HCT116 (cell line): Measurements from ENCODE around the gene NTHL1. TPM values are rescaled to one million over a fixed set of nuclear protein-coding genes. Genes with fewer than 3 reads are reported as not detected.

Experiments
- ATAC-seq: fragments of 200-7000 bp; cut with Tn5 transposase; 2 replicates; pipeline ENCODE4 v1.9.1; 2020; ENCODE audit warnings: mild to moderate bottlenecking, moderate library complexity
- BruUV-seq: library from RNA; stranded (reverse); fragments of 400-500 nt; replicated peaks from 2 replicates; lab custom pipeline; 2021; lab: Mats Ljungman, UMichigan
- CTCF ChIA-PET: fragments of 300-600 bp; sonication (Branson Sonifier 250); formaldehyde crosslinking; loops from one replicate; lab custom pipeline; 2021; ENCODE audit warnings: antibody characterized with exemption; lab: Charles Lee
- POLR2A ChIA-PET: fragments of 300-600, 350-600 bp; sonication (Branson Sonifier 250); formaldehyde crosslinking; loops from one replicate; lab custom pipeline; 2021; ENCODE audit warnings: antibody characterized with exemption; lab: Charles Lee
- RAD21 ChIA-PET, 2 experiments: fragments of 300-600 bp; sonication (Branson Sonifier 250); formaldehyde crosslinking; loops; one replicate each; lab custom pipeline; 2023; ENCODE audit warnings: low total read pairs in 2 of 2; ENCODE audit not compliant: uncharacterized antibody in 2 of 2, unreplicated experiment in 2 of 2, low non-redundant PET in 1 of 2; lab: Charles Lee
- DNase-seq: peaks from one replicate; pipeline ENCODE4 v3.0.0-alpha.2; 2010; ENCODE audit warnings: low read depth, low spot score
- H2AFZ ChIP-seq: fragments of 200-600 bp; shearing (Covaris generic), sonication (generic); 2 replicates; pipeline ENCODE4 v1.6.1; 2017; ENCODE audit warnings: low read depth, mixed run types, mixed read lengths, antibody characterized with exemption, low read length; ENCODE audit not compliant: poor library complexity, severe bottlenecking
- H3K27ac ChIP-seq: 2 replicates; pipeline ENCODE4 v1.5.1; 2012; ENCODE audit warnings: low read depth, low read length
- H3K27me3 ChIP-seq: fragments of 200-600 bp; sonication (generic); 2 replicates; pipeline ENCODE4 v1.6.1; 2016; ENCODE audit warnings: mixed run types, low read length, mixed read lengths; ENCODE audit not compliant: insufficient read depth
- H3K36me3 ChIP-seq, 2 experiments: fragments of 200-500 bp in 1 of 2; fragments of 200-600 bp in 1 of 2; sonication (Bioruptor generic) in 1 of 2; sonication (generic) in 1 of 2; 2 replicates each; pipeline versions ENCODE4 v1.5.1 to v1.6.1; 2014 to 2016; ENCODE audit warnings: low read length in 2 of 2, inconsistent platforms in 1 of 2, mixed read lengths in 1 of 2, mixed run types in 1 of 2; ENCODE audit not compliant: insufficient read depth in 2 of 2, control insufficient read depth in 1 of 2
- H3K4me1 ChIP-seq, 2 experiments: fragments of 200-600 bp in 1 of 2; sonication (generic) in 1 of 2; 2 replicates each; pipeline versions ENCODE4 v1.5.1 to v1.6.1; 2012 to 2017; ENCODE audit warnings: low read length in 2 of 2, inconsistent platforms in 1 of 2, mild to moderate bottlenecking in 1 of 2, mixed read lengths in 1 of 2, mixed run types in 1 of 2, moderate library complexity in 1 of 2; ENCODE audit not compliant: insufficient read depth in 2 of 2, control insufficient read depth in 1 of 2
- H3K4me2 ChIP-seq: fragments of 200-600 bp; sonication (generic); 2 replicates; pipeline ENCODE4 v1.6.1; 2017; ENCODE audit warnings: mixed run types, low read length, mixed read lengths
- H3K4me3 ChIP-seq, 2 experiments: fragments of 200-600 bp in 1 of 2; sonication (generic) in 1 of 2; replicated peaks in 1 of 2; 2 replicates each; pipeline ENCODE4 v1.5.1; 2011 to 2016; ENCODE audit warnings: low read length in 2 of 2, control low read depth in 1 of 2, low read depth in 1 of 2, mild to moderate bottlenecking in 1 of 2, mixed read lengths in 1 of 2, mixed run types in 1 of 2
- H3K79me2 ChIP-seq: fragments of 200-600 bp; sonication (generic); 2 replicates; pipeline ENCODE4 v1.6.1; 2017; ENCODE audit warnings: mild to moderate bottlenecking, mixed run types, low read length, moderate library complexity, mixed read lengths; ENCODE audit not compliant: insufficient read depth
- H3K9ac ChIP-seq: fragments of 200-600 bp; sonication (generic); 2 replicates; pipeline ENCODE4 v1.6.1; 2016; ENCODE audit warnings: low read length, mixed read lengths
- H3K9me2 ChIP-seq: fragments of 200-600 bp; sonication (generic), shearing (Covaris generic); 2 replicates; pipeline ENCODE4 v1.6.1; 2017; ENCODE audit warnings: mixed run types, mild to moderate bottlenecking, moderate library complexity; ENCODE audit not compliant: insufficient read depth
- H3K9me3 ChIP-seq, 2 experiments: fragments of 200-500 bp in 1 of 2; fragments of 200-600 bp in 1 of 2; sonication (Bioruptor generic) in 1 of 2; sonication (generic) in 1 of 2; 2 replicates each; pipeline ENCODE4 v1.6.1; 2014 to 2017; ENCODE audit warnings: low read length in 2 of 2, mixed read lengths in 2 of 2, inconsistent platforms in 1 of 2, low read depth in 1 of 2, mild to moderate bottlenecking in 1 of 2, mixed run types in 1 of 2, moderate library complexity in 1 of 2; ENCODE audit not compliant: control insufficient read depth in 1 of 2, insufficient read depth in 1 of 2
- H4K20me1 ChIP-seq: fragments of 200-600 bp; sonication (generic), shearing (Covaris generic); 2 replicates; pipeline ENCODE4 v1.6.1; 2017; ENCODE audit warnings: mixed run types, mild to moderate bottlenecking, moderate library complexity; ENCODE audit not compliant: insufficient read depth
- ELF1 ChIP-seq: IDR thresholded peaks from 2 replicates; pipeline ENCODE4 v1.6.1; 2012; ENCODE audit warnings: low read depth, borderline replicate concordance
- EZH2 ChIP-seq: fragments of 200-600 bp; sonication (generic); IDR thresholded peaks from 2 replicates; pipeline ENCODE4 v1.6.1; 2017; ENCODE audit warnings: antibody characterized with exemption, mixed run types
- JUND ChIP-seq: IDR thresholded peaks from 2 replicates; pipeline ENCODE4 v1.6.1; 2012
- POLR2AphosphoS5 ChIP-seq: IDR thresholded peaks from 2 replicates; pipeline ENCODE4 v1.6.1; 2011; ENCODE audit warnings: mild to moderate bottlenecking, low read depth, low read length, moderate library complexity
- REST ChIP-seq: IDR thresholded peaks from 2 replicates; pipeline ENCODE4 v1.6.1; 2012; ENCODE audit warnings: low read depth
- YY1 ChIP-seq: IDR thresholded peaks from 2 replicates; pipeline ENCODE4 v1.6.1; 2011; ENCODE audit warnings: low read length, low read depth, moderate library complexity, mild to moderate bottlenecking; ENCODE audit not compliant: insufficient replicate concordance; ENCODE audit errors: extremely low read depth
- ZNF274 ChIP-seq: fragments of 200-500 bp; sonication (Bioruptor generic); IDR thresholded peaks from 2 replicates; pipeline ENCODE4 v1.6.1; 2014; ENCODE audit warnings: mild to moderate bottlenecking, low read depth, low read length, inconsistent platforms
- intact Hi-C: fragments of 100-400 bp; cut with micrococcal nuclease; formaldehyde crosslinking; loops from 2 replicates; pipeline ENCODE4 v1.10.0; 2022
- total RNA-seq: library from RNA; stranded (reverse); gene quantifications from one replicate; pipeline ENCODE4 v1.2.1, GENCODE V29; 2021; ENCODE audit not compliant: unreplicated experiment

NTHL1 gene
- total RNA-seq, 1 experiment from 2014 or later, result 40.1 TPM

- H2AFZ ChIP-seq, result no peak overlapping the region
- CTCF ChIA-PET, result no interaction called here
- no peaks in the 10 kb centered on the region for H3K9me3 ChIP-seq
- peaks cover 0 to 8% of the 10 kb centered on the region in 2 experiments; a peak in 2 of 4 replicates for H3K36me3 ChIP-seq
- no peak overlapping the region for H3K4me3 ChIP-seq
- ATAC-seq, result 0 out of 2 replicates have a peak, but pooled peaks have one; percentile 30
- no peaks in the 10 kb centered on the region for H3K9me2 ChIP-seq
- H3K27me3 ChIP-seq, result no peaks in the 10 kb centered on the region
- no peaks in the 10 kb centered on the region for H4K20me1 ChIP-seq
- no peak overlapping the region for H3K27ac ChIP-seq
- H3K79me2 ChIP-seq, result no peaks in the 10 kb centered on the region
- no TSS peak for BruUV-seq
- POLR2A ChIA-PET, result no interaction called here
- no peak for TF ChIP-seq EZH2
- TF ChIP-seq YY1, result no peak
- no peak for TF ChIP-seq ELF1
- no peak for TF ChIP-seq POLR2AphosphoS5
- no peak for TF ChIP-seq JUND
- no peak for TF ChIP-seq ZNF274
- TF ChIP-seq REST, result no peak
- TF ChIP-seq, all 23 proteins: peak for 0
- Histone ChIP-seq H3K4me2 (no peak overlapping the region), H3K9ac (no peak overlapping the region), H3K4me1 (no peaks in the 10 kb centered on the region)
- no peak for DNase-seq
- intact Hi-C loops, result no loop called here
- RAD21 ChIA-PET, result no interaction called here
Measured at GRCh38 chr16:2071454-2072202, 24.0 kb upstream of the NTHL1 start.
